Hepatocyte (in vitro differentiated cells): ENCODE data around the gene BTN2A1. TPM values are rescaled to one million over a fixed set of nuclear protein-coding genes. Genes with fewer than 3 reads are reported as not detected.

Experiments
- DNase-seq: peaks from one replicate; pipeline ENCODE4 v3.0.0-alpha.2; 2016; ENCODE audit warnings: low spot score
- H2AFZ ChIP-seq: fragments of 200-600 bp; sonication (generic); 2 replicates; pipeline ENCODE4 v1.6.0; 2016; ENCODE audit warnings: antibody characterized with exemption, mild to moderate bottlenecking
- H3K27ac ChIP-seq: fragments of 200-600 bp; sonication (generic); 2 replicates; pipeline ENCODE4 v1.5.1; 2016; ENCODE audit warnings: mild to moderate bottlenecking
- H3K27me3 ChIP-seq: fragments of 200-600 bp; sonication (generic); 2 replicates; pipeline ENCODE4 v1.6.1; 2016
- H3K36me3 ChIP-seq: fragments of 200-600 bp; sonication (generic); replicated peaks from 2 replicates; pipeline ENCODE4 v1.5.1; 2016; ENCODE audit warnings: low read depth; ENCODE audit not compliant: insufficient read depth
- H3K4me1 ChIP-seq: fragments of 200-600 bp; sonication (generic); 2 replicates; pipeline ENCODE4 v1.5.1; 2016; ENCODE audit warnings: mild to moderate bottlenecking, moderate library complexity; ENCODE audit not compliant: insufficient read depth
- H3K4me2 ChIP-seq: fragments of 200-600 bp; sonication (generic); 2 replicates; pipeline ENCODE4 v1.6.0; 2016
- H3K4me3 ChIP-seq: fragments of 200-600 bp; sonication (generic); 2 replicates; pipeline ENCODE4 v1.5.1; 2016; ENCODE audit warnings: mild to moderate bottlenecking
- H3K79me2 ChIP-seq: fragments of 200-600 bp; sonication (generic); 2 replicates; pipeline ENCODE4 v1.6.0; 2017; ENCODE audit warnings: mild to moderate bottlenecking
- H3K9me2 ChIP-seq: fragments of 200-600 bp; sonication (generic); replicated peaks from 2 replicates; pipeline ENCODE4 v1.6.0; 2017; ENCODE audit warnings: mild to moderate bottlenecking; ENCODE audit not compliant: insufficient read depth
- H3K9me3 ChIP-seq: fragments of 200-600 bp; sonication (generic); 2 replicates; pipeline ENCODE4 v1.5.1; 2016; ENCODE audit warnings: low read depth, mild to moderate bottlenecking
- H4K20me1 ChIP-seq: fragments of 200-600 bp; sonication (generic); 2 replicates; pipeline ENCODE4 v1.6.0; 2016; ENCODE audit warnings: mild to moderate bottlenecking; ENCODE audit not compliant: insufficient read depth, poor library complexity, severe bottlenecking
- EZH2 ChIP-seq: fragments of 200-600 bp; sonication (generic); IDR thresholded peaks from 2 replicates; pipeline ENCODE4 v1.6.1; 2016; ENCODE audit warnings: antibody characterized with exemption, mild to moderate bottlenecking, borderline replicate concordance
- EZH2phosphoT487 ChIP-seq: fragments of 200-600 bp; sonication (generic); IDR thresholded peaks from one replicate; pipeline ENCODE4 v1.6.1; 2018; ENCODE audit warnings: antibody characterized with exemption, mild to moderate bottlenecking, low read depth, moderate library complexity; ENCODE audit not compliant: unreplicated experiment, severe bottlenecking
- WGBS: methylation state at CpG from one replicate; pipeline ENCODE4 v1.1.6; 2016; ENCODE audit warnings: low lambda C conversion rate; ENCODE audit errors: missing lambda C conversion rate; 5-methylcytosine and 5-hydroxymethylcytosine counted together
- polyA plus RNA-seq: library from polyadenylated mRNA; unstranded; fragments of >200 nt; fragmentation: Nextera tagmentation; extraction: Ambion mirVana; gene quantifications from 2 replicates; pipeline ENCODE4 v1.2.1, GENCODE V29; 2016
- total RNA-seq: library from RNA; depleted of rRNA; stranded (reverse); fragments of >200 nt; gene quantifications from 2 replicates; pipeline ENCODE4 v1.2.3, GENCODE V29; 2014
- TF ChIP-seq, protein P1 (sequence below): fragments of 200-600 bp; sonication (generic); IDR thresholded peaks from 2 replicates; pipeline ENCODE4 v1.5.1; 2016; ENCODE audit warnings: antibody characterized with exemption, mild to moderate bottlenecking; ENCODE audit not compliant: poor library complexity

BTN2A1 gene
- total and polyA plus RNA-seq, 2 experiments from 2014 or later: 14.9 to 21.4 TPM

DNA sequence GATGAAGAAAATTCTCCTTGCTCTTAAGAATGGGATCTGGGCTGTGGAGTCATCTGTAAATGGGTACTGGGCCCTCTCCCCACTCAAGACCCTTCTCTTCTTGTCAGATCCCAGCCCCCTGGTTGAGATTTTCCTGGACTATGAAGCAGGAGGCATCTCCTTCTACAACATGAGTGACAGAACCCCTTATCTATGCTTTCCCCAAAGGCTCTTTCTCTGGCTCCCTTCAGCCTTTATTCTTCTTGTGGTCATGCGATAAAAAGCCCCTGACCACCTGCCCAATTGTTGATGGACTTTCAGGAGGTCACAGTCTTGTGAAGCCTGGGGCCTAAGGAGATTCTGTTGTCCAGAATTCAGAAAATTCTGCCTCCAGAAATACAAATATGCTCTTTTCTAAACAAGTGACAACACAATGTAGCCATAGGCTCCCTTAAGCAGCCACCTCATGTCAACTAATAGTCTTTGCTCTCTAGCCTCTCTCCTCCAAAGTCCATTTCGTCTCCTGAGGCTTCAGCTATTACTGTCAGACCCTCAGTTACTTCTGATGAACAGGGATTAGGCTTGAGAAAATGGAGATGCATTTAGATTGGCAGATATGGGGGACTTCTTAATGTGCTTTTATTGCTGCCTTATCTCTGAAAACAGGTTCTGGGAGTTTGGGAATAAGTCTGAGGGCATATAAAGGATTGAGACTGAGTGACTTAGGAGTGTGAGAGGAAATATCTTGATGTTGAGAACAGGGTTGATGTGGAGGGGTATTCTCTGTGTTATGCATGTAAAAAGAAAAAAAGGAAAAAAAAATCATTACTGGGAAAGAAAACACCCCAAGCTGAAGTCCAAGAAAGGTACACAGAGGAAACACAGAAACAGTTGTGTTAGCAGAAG lies 20.6 kb downstream of the BTN2A1 start:
- Histone ChIP-seq H3K4me2 (no peak overlapping the region), H3K9me2 (no peaks in the 10 kb centered on the region), H3K36me3 (no peaks in the 10 kb centered on the region), H2AFZ (no peak overlapping the region), H3K27me3 (no peaks in the 10 kb centered on the region), H3K79me2 (no peaks in the 10 kb centered on the region), H3K4me3 (no peak overlapping the region), H3K4me1 (peaks cover 16% of the 10 kb centered on the region), H3K9me3 (no peaks in the 10 kb centered on the region), H3K27ac (no peak overlapping the region), H4K20me1 (no peaks in the 10 kb centered on the region)
- DNase-seq: no peak
- WGBS: 75% methylated on average over 2 of the region's 2 CpGs
- TF ChIP-seq, protein P1, sequence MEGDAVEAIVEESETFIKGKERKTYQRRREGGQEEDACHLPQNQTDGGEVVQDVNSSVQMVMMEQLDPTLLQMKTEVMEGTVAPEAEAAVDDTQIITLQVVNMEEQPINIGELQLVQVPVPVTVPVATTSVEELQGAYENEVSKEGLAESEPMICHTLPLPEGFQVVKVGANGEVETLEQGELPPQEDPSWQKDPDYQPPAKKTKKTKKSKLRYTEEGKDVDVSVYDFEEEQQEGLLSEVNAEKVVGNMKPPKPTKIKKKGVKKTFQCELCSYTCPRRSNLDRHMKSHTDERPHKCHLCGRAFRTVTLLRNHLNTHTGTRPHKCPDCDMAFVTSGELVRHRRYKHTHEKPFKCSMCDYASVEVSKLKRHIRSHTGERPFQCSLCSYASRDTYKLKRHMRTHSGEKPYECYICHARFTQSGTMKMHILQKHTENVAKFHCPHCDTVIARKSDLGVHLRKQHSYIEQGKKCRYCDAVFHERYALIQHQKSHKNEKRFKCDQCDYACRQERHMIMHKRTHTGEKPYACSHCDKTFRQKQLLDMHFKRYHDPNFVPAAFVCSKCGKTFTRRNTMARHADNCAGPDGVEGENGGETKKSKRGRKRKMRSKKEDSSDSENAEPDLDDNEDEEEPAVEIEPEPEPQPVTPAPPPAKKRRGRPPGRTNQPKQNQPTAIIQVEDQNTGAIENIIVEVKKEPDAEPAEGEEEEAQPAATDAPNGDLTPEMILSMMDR: no peak
- TF ChIP-seq EZH2 (no peak), EZH2phosphoT487 (no peak)

DNA sequence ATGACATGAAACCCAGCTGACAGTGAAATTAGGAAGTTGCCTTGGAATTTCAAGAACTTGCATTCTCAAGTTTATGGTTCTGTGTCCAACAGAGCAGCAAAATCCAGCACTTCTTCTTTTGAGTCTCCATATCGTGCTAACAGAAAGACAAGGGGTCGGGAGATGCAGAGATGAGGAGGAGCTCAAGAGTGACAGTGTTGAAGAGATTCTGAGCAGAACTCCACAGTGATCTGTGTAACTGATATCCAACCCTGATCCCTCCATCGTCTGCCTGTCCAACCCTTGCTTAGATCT lies 21.2 kb downstream of the BTN2A1 start:
- no peak for TF ChIP-seq EZH2phosphoT487
- H3K27me3 ChIP-seq: no peaks in the 10 kb centered on the region
- no peaks in the 10 kb centered on the region for H3K36me3 ChIP-seq
- H2AFZ ChIP-seq: no peak overlapping the region
- H3K4me3 ChIP-seq: no peak overlapping the region
- H3K27ac ChIP-seq: no peak overlapping the region
- no peak overlapping the region for H3K4me2 ChIP-seq
- H3K4me1 ChIP-seq: peaks cover 16% of the 10 kb centered on the region
- no peaks in the 10 kb centered on the region for H4K20me1 ChIP-seq
- H3K79me2 ChIP-seq: no peaks in the 10 kb centered on the region
- H3K9me3 ChIP-seq: no peaks in the 10 kb centered on the region
- DNase-seq: no peak
- H3K9me2 ChIP-seq: no peaks in the 10 kb centered on the region
- 42% methylated on average over 3 of the region's 3 CpGs for WGBS

DNA sequence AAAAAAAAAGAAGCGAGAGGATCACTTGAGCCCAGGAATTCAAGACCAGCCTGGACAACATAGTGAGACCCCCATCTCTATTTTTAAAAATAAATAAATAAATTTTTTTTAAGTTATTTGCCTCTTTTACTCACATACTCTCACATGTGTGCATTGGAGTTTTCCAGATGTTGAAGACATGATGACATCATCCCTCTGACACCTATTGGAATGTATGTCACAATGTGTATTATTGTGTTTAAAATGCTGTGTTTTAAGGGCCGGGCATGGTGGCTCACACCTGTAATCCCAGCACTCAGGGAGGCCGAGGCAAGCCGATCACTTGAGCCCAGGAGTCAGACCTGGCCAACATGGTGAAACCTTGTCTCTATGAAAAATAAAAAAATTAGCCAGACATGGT lies 24.6 kb downstream of the BTN2A1 start:
- Histone ChIP-seq H4K20me1 (no peaks in the 10 kb centered on the region), H3K4me3 (no peak overlapping the region), H2AFZ (no peak overlapping the region), H3K4me1 (no peaks in the 10 kb centered on the region), H3K79me2 (no peaks in the 10 kb centered on the region), H3K4me2 (no peak overlapping the region), H3K9me3 (no peaks in the 10 kb centered on the region), H3K36me3 (no peaks in the 10 kb centered on the region), H3K27ac (no peak overlapping the region), H3K9me2 (no peaks in the 10 kb centered on the region), H3K27me3 (no peaks in the 10 kb centered on the region)
- TF ChIP-seq, protein P1: no peak
- TF ChIP-seq EZH2phosphoT487 (no peak), EZH2 (no peak)
- 93% methylated on average over 4 of the region's 4 CpGs for WGBS
- no peak for DNase-seq

DNA sequence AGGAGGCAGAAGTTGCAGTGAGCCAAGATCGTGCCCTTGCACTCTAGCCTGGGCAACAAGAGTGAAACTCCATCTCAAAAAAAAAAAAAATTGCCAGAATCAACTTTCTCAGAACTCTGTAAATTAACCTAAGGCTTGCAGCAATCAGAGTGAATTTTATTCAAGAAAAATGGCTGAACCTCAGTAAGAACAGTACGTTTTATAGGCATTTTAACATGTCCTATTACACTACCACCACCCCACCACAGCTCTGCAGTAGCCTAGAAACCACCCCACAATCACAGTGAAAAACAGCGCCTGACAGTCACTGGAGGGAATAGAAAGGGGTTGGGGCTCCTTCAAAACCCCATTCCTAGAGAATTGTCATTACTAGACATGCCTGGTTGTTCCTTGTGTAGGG lies 26.0 kb downstream of the BTN2A1 start:
- Histone ChIP-seq H3K4me1 (no peaks in the 10 kb centered on the region), H3K27me3 (no peaks in the 10 kb centered on the region), H3K27ac (no peak overlapping the region), H3K36me3 (no peaks in the 10 kb centered on the region), H3K9me2 (no peaks in the 10 kb centered on the region), H2AFZ (no peak overlapping the region), H3K9me3 (no peaks in the 10 kb centered on the region), H4K20me1 (no peaks in the 10 kb centered on the region), H3K4me2 (no peak overlapping the region), H3K79me2 (no peaks in the 10 kb centered on the region), H3K4me3 (no peak overlapping the region)
- WGBS: 95% methylated on average over 3 of the region's 3 CpGs
- TF ChIP-seq, protein P1: no peak
- TF ChIP-seq EZH2 (no peak), EZH2phosphoT487 (no peak)
- no peak for DNase-seq
